ENCODE measurements around the gene CISH.
A peak's percentile ranks its signal among the peaks of the same experiment; 100 is the strongest.

The CISH gene

GRCh38 chr3:50635066-50635465 is 23.5 kb upstream of the CISH start:
- DNase-seq: no peak

- DNase-seq: no peak
These were observed 21.7 kb upstream of the CISH start for GRCh38 chr3:50633230-50633790.

GRCh38 chr3:50632450-50632849 is 20.9 kb upstream of the CISH start:
- no peak for DNase-seq

GRCh38 chr3:50630877-50631276 is 19.3 kb upstream of the CISH start:
- peak; percentile 83 for DNase-seq

- DNase-seq: no peak
These were observed 18.8 kb upstream of the CISH start for GRCh38 chr3:50630394-50630793.

- no peak for DNase-seq
These were observed 17.0 kb upstream of the CISH start for GRCh38 chr3:50628601-50629000.

- no peak for DNase-seq
These were observed 16.0 kb upstream of the CISH start for GRCh38 chr3:50627407-50628051.

GRCh38 chr3:50626401-50626800 is 14.8 kb upstream of the CISH start:
- DNase-seq: no peak

- DNase-seq: no peak
These were observed 13.9 kb upstream of the CISH start for GRCh38 chr3:50625231-50626182.

GRCh38 chr3:50624634-50625033 is 13.1 kb upstream of the CISH start:
- no peak for DNase-seq

- DNase-seq: no peak
These were observed 12.4 kb upstream of the CISH start for GRCh38 chr3:50623840-50624474.

GRCh38 chr3:50622881-50623280 is 11.3 kb upstream of the CISH start:
- no peak for DNase-seq

- no peak for DNase-seq
These were observed 9.2 kb upstream of the CISH start for GRCh38 chr3:50620820-50621219.

- no peak for DNase-seq
These were observed 8.8 kb upstream of the CISH start for GRCh38 chr3:50620420-50620819.

- DNase-seq: no peak
These were observed 6.4 kb upstream of the CISH start for GRCh38 chr3:50617911-50618481.

- DNase-seq: no peak
These were observed 5.7 kb upstream of the CISH start, which contains the start of gene MAPKAPK3 for GRCh38 chr3:50617096-50617791. Gene MAPKAPK3 (plus strand): TSS chr3:50617151. CDS start chr3:50617566, 415 bp downstream.

GRCh38 chr3:50616770-50617095 is 5.2 kb upstream of the CISH start:
- peak; percentile 69 for DNase-seq

GRCh38 chr3:50616003-50616769 is 4.6 kb upstream of the CISH start:
- DNase-seq: peak; percentile 54

- DNase-seq: no peak
These were observed 3.6 kb upstream of the CISH start for GRCh38 chr3:50615190-50615589.

- DNase-seq: no peak
These were observed 1.6 kb upstream of the CISH start for GRCh38 chr3:50612970-50613846.
